WTC11 (cell line): Measurements from ENCODE around the gene ZNF605. TPM values are rescaled to one million over a fixed set of nuclear protein-coding genes. Genes with fewer than 3 reads are reported as not detected.

ENCODE experiments used
- ATAC-seq: fragments of 200-7000 bp; cut with Tn5 transposase; 2 replicates; pipeline ENCODE4 v1.10.0; 2021; ENCODE audit warnings: mild to moderate bottlenecking, moderate library complexity
- CTCF ChIA-PET: fragments of 300-600 bp; sonication (Branson Sonifier 250); formaldehyde crosslinking; loops from one replicate; lab custom pipeline; 2021; ENCODE audit warnings: antibody characterized with exemption; lab: Charles Lee
- POLR2A ChIA-PET: fragments of 350-600 bp; sonication (Branson Sonifier 250); formaldehyde crosslinking; loops from one replicate; lab custom pipeline; 2021; ENCODE audit warnings: antibody characterized with exemption; lab: Charles Lee
- DNase-seq: peaks from one replicate; pipeline ENCODE4 v3.0.0; 2021; ENCODE audit warnings: low spot score
- H3K27ac Mint-ChIP-seq: 2 replicates; pipeline ENCODE4 v1.8.0; 2021; ENCODE audit warnings: mixed read lengths
- H3K27me3 Mint-ChIP-seq: 2 replicates; pipeline ENCODE4 v1.8.0; 2021; ENCODE audit warnings: low read depth, mild to moderate bottlenecking, moderate library complexity, mixed read lengths
- H3K36me3 Mint-ChIP-seq: 2 replicates; pipeline ENCODE4 v1.8.0; 2021; ENCODE audit warnings: mixed read lengths
- H3K4me1 Mint-ChIP-seq: 2 replicates; pipeline ENCODE4 v1.8.0; 2022; ENCODE audit warnings: mixed read lengths
- H3K4me3 Mint-ChIP-seq: 2 replicates; pipeline ENCODE4 v1.8.0; 2021; ENCODE audit warnings: mild to moderate bottlenecking, moderate library complexity, mixed read lengths
- H3K9me3 Mint-ChIP-seq: 2 replicates; pipeline ENCODE4 v1.8.0; 2021; ENCODE audit warnings: mixed read lengths
- ATF1 ChIP-seq: sonication (generic); formaldehyde crosslinking; IDR thresholded peaks from 2 replicates; pipeline ENCODE4 v1.8.1; 2023; ENCODE audit warnings: mild to moderate bottlenecking, moderate library complexity, missing genetic modification reagents
- CREB1 ChIP-seq: sonication (generic); formaldehyde crosslinking; IDR thresholded peaks from 2 replicates; pipeline ENCODE4 v1.8.0; 2023; ENCODE audit warnings: mild to moderate bottlenecking, missing genetic modification reagents
- ELF4 ChIP-seq: sonication (generic); formaldehyde crosslinking; IDR thresholded peaks from 2 replicates; pipeline ENCODE4 v1.8.1; 2022; ENCODE audit warnings: low read depth, mild to moderate bottlenecking, moderate library complexity, missing genetic modification reagents
- EMX1 ChIP-seq: fragments of 250-450 bp; sonication (Bioruptor Pico); IDR thresholded peaks from 2 replicates; pipeline ENCODE4 v1.8.0; 2021; ENCODE audit warnings: mild to moderate bottlenecking
- ETV6 ChIP-seq: sonication (generic); formaldehyde crosslinking; IDR thresholded peaks from 2 replicates; pipeline ENCODE4 v1.8.1; 2022; ENCODE audit warnings: mild to moderate bottlenecking, missing genetic modification reagents
- FOXK1 ChIP-seq: sonication (generic); formaldehyde crosslinking; IDR thresholded peaks from 2 replicates; pipeline ENCODE4 v1.8.0; 2022; ENCODE audit warnings: mild to moderate bottlenecking, moderate library complexity, missing genetic modification reagents
- GABPB1 ChIP-seq: sonication (generic); formaldehyde crosslinking; IDR thresholded peaks from 2 replicates; pipeline ENCODE4 v1.8.1; 2023; ENCODE audit warnings: mild to moderate bottlenecking, missing genetic modification reagents
- GRHL2 ChIP-seq: fragments of 250-450 bp; sonication (Bioruptor Pico); IDR thresholded peaks from 2 replicates; pipeline ENCODE4 v1.8.0; 2022; ENCODE audit warnings: mild to moderate bottlenecking, moderate library complexity; ENCODE audit not compliant: insufficient replicate concordance, severe bottlenecking
- KAT7 ChIP-seq: sonication (generic); formaldehyde crosslinking; IDR thresholded peaks from 2 replicates; pipeline ENCODE4 v1.8.1; 2023; ENCODE audit warnings: missing genetic modification reagents, mild to moderate bottlenecking, borderline replicate concordance
- MXD4 ChIP-seq: fragments of 250-450 bp; sonication (Bioruptor Pico); IDR thresholded peaks from 2 replicates; pipeline ENCODE4 v1.8.0; 2021; ENCODE audit warnings: mild to moderate bottlenecking, moderate library complexity, borderline replicate concordance
- NR2C2 ChIP-seq: sonication (generic); formaldehyde crosslinking; IDR thresholded peaks from 2 replicates; pipeline ENCODE4 v1.8.0; 2022; ENCODE audit warnings: mild to moderate bottlenecking, missing genetic modification reagents
- PRDM15 ChIP-seq: sonication (generic); formaldehyde crosslinking; IDR thresholded peaks from 2 replicates; pipeline ENCODE4 v1.8.0; 2022; ENCODE audit warnings: missing genetic modification reagents
- RORB ChIP-seq: fragments of 250-450 bp; sonication (Bioruptor Pico); IDR thresholded peaks from 2 replicates; pipeline ENCODE4 v1.9.0; 2021; ENCODE audit warnings: mild to moderate bottlenecking
- SMAD4 ChIP-seq: sonication (generic); formaldehyde crosslinking; IDR thresholded peaks from 2 replicates; pipeline ENCODE4 v1.8.0; 2022; ENCODE audit warnings: mild to moderate bottlenecking, missing genetic modification reagents
- SOX15 ChIP-seq: fragments of 250-450 bp; sonication (Bioruptor Pico); IDR thresholded peaks from 2 replicates; pipeline ENCODE4 v1.9.0; 2021; ENCODE audit warnings: mild to moderate bottlenecking
- SP1 ChIP-seq: sonication (generic); formaldehyde crosslinking; conservative IDR thresholded peaks from 2 replicates; pipeline ENCODE4 v1.8.1; 2022; ENCODE audit warnings: missing genetic modification reagents
- TEAD1 ChIP-seq: sonication (generic); formaldehyde crosslinking; IDR thresholded peaks from 2 replicates; pipeline ENCODE4 v1.8.0; 2022; ENCODE audit warnings: mild to moderate bottlenecking, missing genetic modification reagents
- ZBTB21 ChIP-seq: sonication (generic); formaldehyde crosslinking; IDR thresholded peaks from 2 replicates; pipeline ENCODE4 v1.8.1; 2023; ENCODE audit warnings: mild to moderate bottlenecking, missing genetic modification reagents, borderline replicate concordance
- ZBTB43 ChIP-seq: sonication (generic); formaldehyde crosslinking; IDR thresholded peaks from 2 replicates; pipeline ENCODE4 v1.8.1; 2023; ENCODE audit warnings: mild to moderate bottlenecking, missing genetic modification reagents
- ZNF219 ChIP-seq: sonication (generic); formaldehyde crosslinking; IDR thresholded peaks from 2 replicates; pipeline ENCODE4 v1.8.0; 2023; ENCODE audit warnings: missing genetic modification reagents, mild to moderate bottlenecking, borderline replicate concordance
- total RNA-seq: library from RNA; stranded (reverse); gene quantifications from 3 replicates; pipeline ENCODE4 v1.2.3, GENCODE V29; 2021
- TF ChIP-seq, protein P1 (sequence below): sonication (generic); formaldehyde crosslinking; IDR thresholded peaks from 2 replicates; pipeline ENCODE4 v1.8.0; 2023; ENCODE audit warnings: missing genetic modification reagents
- TF ChIP-seq, protein P2 (sequence below): sonication (generic); formaldehyde crosslinking; IDR thresholded peaks from 2 replicates; pipeline ENCODE4 v1.8.1; 2023; ENCODE audit warnings: mild to moderate bottlenecking, missing genetic modification reagents, moderate library complexity
- TF ChIP-seq, protein P3 (sequence below): fragments of 250-450 bp; sonication (Bioruptor Pico); IDR thresholded peaks from 2 replicates; pipeline ENCODE4 v1.9.0; 2021; ENCODE audit warnings: mild to moderate bottlenecking

Gene ZNF605
- total RNA-seq, 1 experiment from 2014 or later = 21.1 TPM

DNA sequence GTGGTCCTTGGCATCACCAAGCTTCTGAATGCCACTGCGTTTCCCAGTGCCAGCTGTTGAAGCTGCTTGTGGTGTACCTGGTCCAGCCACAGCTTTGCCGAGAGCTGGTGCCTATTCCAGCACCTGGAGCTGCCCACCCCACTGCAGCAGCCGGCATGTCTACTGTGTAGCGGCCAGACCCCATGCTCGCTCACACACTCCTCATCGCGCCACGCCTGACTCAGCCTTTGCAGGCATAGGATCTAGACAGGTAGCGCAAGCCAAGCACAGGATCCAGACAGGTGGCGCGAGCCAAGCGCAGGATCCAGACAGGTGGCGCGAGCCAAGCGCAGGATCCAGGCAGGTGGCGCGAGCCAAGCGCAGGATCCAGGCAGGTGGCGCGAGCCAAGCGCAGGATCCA lies 11.6 kb upstream of the ZNF605 start:
- Mint-ChIP-seq H3K9me3 (peaks cover 52% of the 10 kb centered on the region), H3K27ac (no peak overlapping the region)
- DNase-seq = no peak
- CTCF ChIA-PET = interaction anchor here (1.1 kb wide), 1 partner anchor 213 kb away, joined by 3 read pairs; no protein-coding TSS in a partner anchor
- TF ChIP-seq EMX1 (CRISPR knock-in tag) (no peak), MXD4 (CRISPR knock-in tag) (no peak)
- TF ChIP-seq, all 79 proteins: peak for 0
- Mint-ChIP-seq H3K4me1 (no peaks in the 10 kb centered on the region), H3K4me3 (no peak overlapping the region), H3K27me3 (peaks cover 11% of the 10 kb centered on the region), H3K36me3 (peaks cover 42% of the 10 kb centered on the region)
- no peak for ATAC-seq
- POLR2A ChIA-PET = no interaction called here

DNA sequence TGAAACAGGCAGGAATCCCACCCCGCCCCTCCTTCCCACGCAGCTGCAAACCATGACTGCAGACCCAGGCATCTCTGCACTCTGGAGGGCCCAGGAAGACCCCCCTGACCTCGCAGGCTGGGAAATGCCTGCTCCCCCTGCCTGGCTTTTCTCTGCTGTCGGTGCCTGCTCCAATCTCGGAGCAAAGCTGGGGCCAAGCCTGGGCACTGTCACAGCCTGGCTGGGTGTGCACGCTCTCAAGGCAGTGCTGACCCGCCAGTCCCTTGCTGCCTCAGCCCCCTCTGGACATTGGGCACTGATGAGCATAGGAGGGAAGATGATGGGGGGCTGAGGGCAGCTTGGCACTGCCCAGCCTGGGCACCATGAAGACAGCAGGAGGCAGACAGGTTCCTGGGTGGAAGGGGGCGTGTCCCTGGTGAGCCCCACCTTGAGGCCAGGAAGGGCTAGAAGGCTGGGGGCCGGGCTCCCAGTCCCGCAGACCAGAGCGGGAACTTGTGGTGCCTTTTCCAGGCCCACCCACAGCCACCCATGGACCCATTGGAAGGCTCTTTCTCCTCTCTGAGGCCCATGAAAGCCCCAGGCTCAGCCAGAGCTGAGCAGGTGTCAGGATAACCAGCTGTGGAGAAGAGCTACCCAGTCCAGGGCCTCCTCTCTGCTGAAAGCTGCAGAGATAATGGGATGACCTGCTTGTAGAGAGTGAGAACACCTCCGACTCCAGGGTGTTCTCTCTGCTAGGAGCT lies 10.7 kb upstream of the ZNF605 start:
- TF ChIP-seq ELF4 (CRISPR knock-in tag) (no peak), GRHL2 (CRISPR knock-in tag) (no peak), TEAD1 (CRISPR knock-in tag) (no peak), SMAD4 (CRISPR knock-in tag) (no peak), KAT7 (CRISPR knock-in tag) (no peak), ZBTB21 (CRISPR knock-in tag) (no peak), FOXK1 (CRISPR knock-in tag) (no peak), GABPB1 (no peak)
- TF ChIP-seq, protein P1, sequence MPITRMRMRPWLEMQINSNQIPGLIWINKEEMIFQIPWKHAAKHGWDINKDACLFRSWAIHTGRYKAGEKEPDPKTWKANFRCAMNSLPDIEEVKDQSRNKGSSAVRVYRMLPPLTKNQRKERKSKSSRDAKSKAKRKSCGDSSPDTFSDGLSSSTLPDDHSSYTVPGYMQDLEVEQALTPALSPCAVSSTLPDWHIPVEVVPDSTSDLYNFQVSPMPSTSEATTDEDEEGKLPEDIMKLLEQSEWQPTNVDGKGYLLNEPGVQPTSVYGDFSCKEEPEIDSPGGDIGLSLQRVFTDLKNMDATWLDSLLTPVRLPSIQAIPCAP (CRISPR knock-in tag) = no peak
- TF ChIP-seq, protein P2, sequence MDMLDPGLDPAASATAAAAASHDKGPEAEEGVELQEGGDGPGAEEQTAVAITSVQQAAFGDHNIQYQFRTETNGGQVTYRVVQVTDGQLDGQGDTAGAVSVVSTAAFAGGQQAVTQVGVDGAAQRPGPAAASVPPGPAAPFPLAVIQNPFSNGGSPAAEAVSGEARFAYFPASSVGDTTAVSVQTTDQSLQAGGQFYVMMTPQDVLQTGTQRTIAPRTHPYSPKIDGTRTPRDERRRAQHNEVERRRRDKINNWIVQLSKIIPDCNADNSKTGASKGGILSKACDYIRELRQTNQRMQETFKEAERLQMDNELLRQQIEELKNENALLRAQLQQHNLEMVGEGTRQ (CRISPR knock-in tag) = no peak
- TF ChIP-seq, protein P3, sequence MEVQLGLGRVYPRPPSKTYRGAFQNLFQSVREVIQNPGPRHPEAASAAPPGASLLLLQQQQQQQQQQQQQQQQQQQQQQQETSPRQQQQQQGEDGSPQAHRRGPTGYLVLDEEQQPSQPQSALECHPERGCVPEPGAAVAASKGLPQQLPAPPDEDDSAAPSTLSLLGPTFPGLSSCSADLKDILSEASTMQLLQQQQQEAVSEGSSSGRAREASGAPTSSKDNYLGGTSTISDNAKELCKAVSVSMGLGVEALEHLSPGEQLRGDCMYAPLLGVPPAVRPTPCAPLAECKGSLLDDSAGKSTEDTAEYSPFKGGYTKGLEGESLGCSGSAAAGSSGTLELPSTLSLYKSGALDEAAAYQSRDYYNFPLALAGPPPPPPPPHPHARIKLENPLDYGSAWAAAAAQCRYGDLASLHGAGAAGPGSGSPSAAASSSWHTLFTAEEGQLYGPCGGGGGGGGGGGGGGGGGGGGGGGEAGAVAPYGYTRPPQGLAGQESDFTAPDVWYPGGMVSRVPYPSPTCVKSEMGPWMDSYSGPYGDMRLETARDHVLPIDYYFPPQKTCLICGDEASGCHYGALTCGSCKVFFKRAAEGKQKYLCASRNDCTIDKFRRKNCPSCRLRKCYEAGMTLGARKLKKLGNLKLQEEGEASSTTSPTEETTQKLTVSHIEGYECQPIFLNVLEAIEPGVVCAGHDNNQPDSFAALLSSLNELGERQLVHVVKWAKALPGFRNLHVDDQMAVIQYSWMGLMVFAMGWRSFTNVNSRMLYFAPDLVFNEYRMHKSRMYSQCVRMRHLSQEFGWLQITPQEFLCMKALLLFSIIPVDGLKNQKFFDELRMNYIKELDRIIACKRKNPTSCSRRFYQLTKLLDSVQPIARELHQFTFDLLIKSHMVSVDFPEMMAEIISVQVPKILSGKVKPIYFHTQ (CRISPR knock-in tag) = no peak
- H3K4me3 Mint-ChIP-seq = no peak overlapping the region
- H3K9me3 Mint-ChIP-seq = peaks cover 43% of the 10 kb centered on the region
- CTCF ChIA-PET = interaction anchor here (1.1 kb wide), 1 partner anchor 214 kb away, joined by 3 read pairs; no protein-coding TSS in a partner anchor
- peaks cover 38% of the 10 kb centered on the region for H3K36me3 Mint-ChIP-seq
- peaks cover 9% of the 10 kb centered on the region for H3K27me3 Mint-ChIP-seq
- no peak for DNase-seq
- no peak for ATAC-seq
- POLR2A ChIA-PET = no interaction called here
- H3K4me1 Mint-ChIP-seq = no peaks in the 10 kb centered on the region
- no peak overlapping the region for H3K27ac Mint-ChIP-seq

- DNase-seq (no peak), ATAC-seq (no peak)
- peaks cover 9% of the 10 kb centered on the region for H3K27me3 Mint-ChIP-seq
- POLR2A ChIA-PET = no interaction called here
- peaks cover 38% of the 10 kb centered on the region for H3K36me3 Mint-ChIP-seq
- H3K9me3 Mint-ChIP-seq = peaks cover 44% of the 10 kb centered on the region
- no peak overlapping the region for H3K27ac Mint-ChIP-seq
- H3K4me1 Mint-ChIP-seq = no peaks in the 10 kb centered on the region
- CTCF ChIA-PET = interaction anchor here (1.0 kb wide), 1 partner anchor 215 kb away, joined by 3 read pairs; the partner anchor contains the start of gene ZNF268
- H3K4me3 Mint-ChIP-seq = no peak overlapping the region
- TF ChIP-seq ZBTB43 (CRISPR knock-in tag) (no peak), SP1 (CRISPR knock-in tag) (no peak), RORB (no peak), SOX15 (no peak), ETV6 (CRISPR knock-in tag) (no peak), PRDM15 (CRISPR knock-in tag) (no peak), CREB1 (CRISPR knock-in tag) (no peak), ATF1 (CRISPR knock-in tag) (no peak), NR2C2 (no peak), MXD4 (CRISPR knock-in tag) (no peak), ZNF219 (CRISPR knock-in tag) (no peak)
Measured at GRCh38 chr12:132965796-132966195, 9.7 kb upstream of the ZNF605 start.
